ENCODE measurements around the gene ADAMTS17. TPM values are rescaled to one million over a fixed set of nuclear protein-coding genes. Genes with fewer than 3 reads are reported as not detected.

ADAMTS17 gene
- total and polyA plus RNA-seq, 3 donors from 2014 or later: 6.8 to 17.8 (median 12.4) TPM

DNA sequence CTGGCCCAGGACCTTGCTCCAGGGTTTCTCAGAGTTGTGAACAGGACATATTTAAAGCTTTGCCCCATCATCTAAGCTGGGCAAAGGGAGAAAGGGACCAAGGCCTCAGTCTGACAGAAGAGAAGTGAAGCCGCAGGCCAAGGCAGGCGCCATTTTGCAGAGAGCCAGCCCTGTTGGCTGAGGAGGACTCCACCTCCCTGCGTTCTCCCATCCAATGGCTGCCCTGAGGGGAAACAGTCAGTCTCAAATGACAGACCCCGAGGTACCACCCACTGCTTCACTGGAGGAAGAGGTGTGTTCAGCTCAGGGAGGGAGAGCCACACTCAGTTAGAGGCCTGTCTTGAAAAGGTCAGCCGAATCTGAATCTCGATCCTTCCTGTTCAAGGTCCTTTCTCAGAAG, 86.1 kb downstream of the ADAMTS17 start:
- intact Hi-C loops (cut with DNase I; ENCODE audit: low total_unique reads): no loop called here
- 85 to 92% methylated on average over 5 to 6 of the region's 6 CpGs for WGBS, 2 donors
- H3K36me3 ChIP-seq (ENCODE audit: low read depth, missing control alignments): no peaks in the 10 kb centered on the region
- H3K4me1 ChIP-seq: no peaks in the 10 kb centered on the region
- H3K4me3 ChIP-seq: no peak overlapping the region
- no peaks in the 10 kb centered on the region for H3K27me3 ChIP-seq
- no peaks in the 10 kb centered on the region for H3K9me3 ChIP-seq
- DNase-seq: no peak
- no peak overlapping the region for H3K27ac ChIP-seq
- TF ChIP-seq POLR2A (IDR thresholded peaks at IDR 0.05): no peak
- TF ChIP-seq, protein P1, sequence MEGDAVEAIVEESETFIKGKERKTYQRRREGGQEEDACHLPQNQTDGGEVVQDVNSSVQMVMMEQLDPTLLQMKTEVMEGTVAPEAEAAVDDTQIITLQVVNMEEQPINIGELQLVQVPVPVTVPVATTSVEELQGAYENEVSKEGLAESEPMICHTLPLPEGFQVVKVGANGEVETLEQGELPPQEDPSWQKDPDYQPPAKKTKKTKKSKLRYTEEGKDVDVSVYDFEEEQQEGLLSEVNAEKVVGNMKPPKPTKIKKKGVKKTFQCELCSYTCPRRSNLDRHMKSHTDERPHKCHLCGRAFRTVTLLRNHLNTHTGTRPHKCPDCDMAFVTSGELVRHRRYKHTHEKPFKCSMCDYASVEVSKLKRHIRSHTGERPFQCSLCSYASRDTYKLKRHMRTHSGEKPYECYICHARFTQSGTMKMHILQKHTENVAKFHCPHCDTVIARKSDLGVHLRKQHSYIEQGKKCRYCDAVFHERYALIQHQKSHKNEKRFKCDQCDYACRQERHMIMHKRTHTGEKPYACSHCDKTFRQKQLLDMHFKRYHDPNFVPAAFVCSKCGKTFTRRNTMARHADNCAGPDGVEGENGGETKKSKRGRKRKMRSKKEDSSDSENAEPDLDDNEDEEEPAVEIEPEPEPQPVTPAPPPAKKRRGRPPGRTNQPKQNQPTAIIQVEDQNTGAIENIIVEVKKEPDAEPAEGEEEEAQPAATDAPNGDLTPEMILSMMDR (IDR thresholded peaks at IDR 0.05): no peak

DNA sequence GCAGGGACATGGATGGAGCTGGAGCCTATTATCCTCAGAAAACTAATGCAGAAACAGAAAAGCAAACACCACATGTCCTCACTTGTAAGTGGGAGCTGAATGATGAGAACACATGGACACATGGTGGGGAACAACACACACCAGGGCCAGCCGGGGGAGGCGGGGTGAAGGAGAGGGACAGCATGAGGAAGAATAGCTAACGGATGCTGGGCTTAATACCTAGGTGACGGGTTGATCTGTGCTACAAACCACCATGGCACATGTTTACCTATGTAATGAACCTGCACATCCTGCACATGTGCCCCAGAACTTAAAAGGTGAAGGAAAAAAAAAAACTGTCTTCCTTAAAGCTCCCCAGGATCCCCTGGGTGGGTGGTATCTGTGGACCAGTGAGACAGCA, 87.1 kb downstream of the ADAMTS17 start:
- WGBS, 2 donors: 65 to 71% methylated on average over 4 of the region's 4 CpGs
- DNase-seq: no peak
- Histone ChIP-seq H3K27ac (no peak overlapping the region), H3K9me3 (no peaks in the 10 kb centered on the region), H3K27me3 (no peaks in the 10 kb centered on the region), H3K4me3 (no peak overlapping the region), H3K4me1 (no peaks in the 10 kb centered on the region), H3K36me3 (ENCODE audit: low read depth, missing control alignments) (no peaks in the 10 kb centered on the region)
- TF ChIP-seq, protein P1 (IDR thresholded peaks at IDR 0.05): no peak
- TF ChIP-seq POLR2A (IDR thresholded peaks at IDR 0.05): no peak
- intact Hi-C loops (cut with DNase I; ENCODE audit: low total_unique reads): no loop called here

DNA sequence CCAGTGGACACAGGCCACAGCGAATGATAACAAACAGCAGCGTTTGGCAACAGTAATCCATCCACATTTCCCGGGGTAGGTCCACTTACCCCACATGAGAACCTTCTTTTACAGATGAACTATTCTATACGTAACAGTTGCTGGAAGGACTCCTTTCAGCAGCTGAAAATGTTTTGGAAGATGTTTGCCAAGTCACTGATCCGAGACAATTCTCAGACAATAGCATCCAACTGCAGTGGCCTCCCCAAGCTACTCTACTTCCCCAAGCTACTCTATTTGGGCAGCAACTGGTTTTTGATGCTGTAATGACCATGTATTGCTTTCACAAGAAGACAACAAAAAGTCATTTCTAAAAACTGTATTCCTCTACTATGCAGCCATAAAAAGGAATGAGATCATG, 87.5 kb downstream of the ADAMTS17 start:
- no peak overlapping the region for H3K4me3 ChIP-seq
- no peak for DNase-seq
- H3K27ac ChIP-seq: no peak overlapping the region
- no peaks in the 10 kb centered on the region for H3K9me3 ChIP-seq
- TF ChIP-seq, protein P1 (IDR thresholded peaks at IDR 0.05): no peak
- no peak for TF ChIP-seq POLR2A (IDR thresholded peaks at IDR 0.05)
- no peaks in the 10 kb centered on the region for H3K27me3 ChIP-seq
- H3K4me1 ChIP-seq: no peaks in the 10 kb centered on the region
- 69 to 72% methylated on average over 5 of the region's 5 CpGs for WGBS, 2 donors
- no peaks in the 10 kb centered on the region for H3K36me3 ChIP-seq (ENCODE audit: low read depth, missing control alignments)
- intact Hi-C loops (cut with DNase I; ENCODE audit: low total_unique reads): no loop called here

DNA sequence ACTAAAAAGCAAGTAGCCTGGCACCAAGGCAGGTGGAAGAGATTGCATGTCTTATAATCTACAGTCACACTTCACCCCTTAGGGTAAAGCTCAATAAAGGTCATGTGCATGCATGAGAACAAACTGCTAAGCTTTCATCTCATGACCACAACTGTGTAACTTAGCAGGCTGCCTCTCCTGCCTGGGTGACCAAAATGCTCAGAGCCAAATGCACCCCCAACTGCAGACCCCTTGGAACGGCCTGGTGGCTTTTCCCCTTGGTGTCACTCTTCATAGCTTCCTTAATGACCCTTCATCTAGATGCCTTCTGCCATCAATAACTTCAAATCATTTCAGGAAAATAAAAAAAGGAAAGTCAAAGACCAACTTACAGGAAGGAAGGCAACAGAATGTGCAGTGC, 88.1 kb downstream of the ADAMTS17 start:
- Histone ChIP-seq H3K4me3 (no peak overlapping the region), H3K4me1 (no peaks in the 10 kb centered on the region), H3K27me3 (no peaks in the 10 kb centered on the region), H3K9me3 (no peaks in the 10 kb centered on the region), H3K27ac (no peak overlapping the region), H3K36me3 (ENCODE audit: low read depth, missing control alignments) (no peaks in the 10 kb centered on the region)
- TF ChIP-seq, protein P1 (IDR thresholded peaks at IDR 0.05): no peak
- TF ChIP-seq POLR2A (IDR thresholded peaks at IDR 0.05): no peak
- no peak for DNase-seq
- 76 to 80% methylated on average over 1 of the region's 1 CpG for WGBS, 2 donors
- intact Hi-C loops (cut with DNase I; ENCODE audit: low total_unique reads): no loop called here

DNA sequence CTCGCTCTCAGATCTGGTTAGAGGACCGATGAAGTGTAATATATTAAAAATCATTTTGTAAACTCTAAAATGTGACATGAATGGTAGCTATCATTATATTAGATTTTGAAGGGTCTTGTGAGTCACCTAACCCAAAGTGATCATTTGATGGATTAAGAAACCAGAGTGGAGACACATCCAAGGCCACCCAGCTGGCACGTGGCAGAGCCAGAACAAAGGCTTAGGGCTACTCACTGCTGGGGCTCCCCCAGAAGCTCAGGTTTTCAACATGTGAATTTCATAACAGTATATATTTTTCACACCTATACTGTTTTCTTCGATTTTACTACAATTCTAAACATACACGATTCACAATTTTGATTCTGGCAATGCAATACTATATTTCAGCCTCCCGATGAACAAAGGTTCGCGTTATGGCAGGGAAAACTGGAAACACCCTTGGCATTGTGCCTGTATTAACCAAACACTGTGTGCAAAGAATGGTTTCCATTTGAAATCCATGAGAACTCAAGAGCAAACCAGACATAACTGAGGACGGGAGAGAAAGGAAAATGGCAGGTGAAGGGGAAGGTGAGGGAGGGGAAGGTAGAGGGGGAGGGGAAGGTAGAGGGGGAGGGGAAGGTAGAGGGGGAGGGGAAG, 88.9 kb downstream of the ADAMTS17 start:
- H3K4me1 ChIP-seq: no peaks in the 10 kb centered on the region
- no peaks in the 10 kb centered on the region for H3K36me3 ChIP-seq (ENCODE audit: low read depth, missing control alignments)
- no peak for DNase-seq
- H3K4me3 ChIP-seq: no peak overlapping the region
- TF ChIP-seq, protein P1 (IDR thresholded peaks at IDR 0.05): no peak
- no peak for TF ChIP-seq POLR2A (IDR thresholded peaks at IDR 0.05)
- intact Hi-C loops (cut with DNase I; ENCODE audit: low total_unique reads): no loop called here
- no peaks in the 10 kb centered on the region for H3K9me3 ChIP-seq
- H3K27me3 ChIP-seq: no peaks in the 10 kb centered on the region
- WGBS, 2 donors: 85 to 86% methylated on average over 9 of the region's 9 CpGs
- H3K27ac ChIP-seq: no peak overlapping the region

All from testis (tissue), 3 donors.